Measurements from ENCODE around the gene SLC7A14.

The SLC7A14 gene

GRCh38 chr3:170536712-170537111 is 49.2 kb downstream of the SLC7A14 start:
- H3K4me3 ChIP-seq (ENCODE audit: low read depth, low read length), result no peak overlapping the region
- H2AFZ ChIP-seq (ENCODE audit: low read length, unreplicated experiment), result no peak overlapping the region
- peaks cover 8% of the 10 kb centered on the region for H3K4me1 ChIP-seq (ENCODE audit: control insufficient read depth, insufficient read depth, low read length, unreplicated experiment)
- H3K79me2 ChIP-seq (ENCODE audit: control insufficient read depth, insufficient read depth, low read length, unreplicated experiment), result no peaks in the 10 kb centered on the region
- H3K27ac ChIP-seq (ENCODE audit: low read depth, low read length), result no peak overlapping the region
- H3K27me3 ChIP-seq (ENCODE audit: insufficient read depth, low read length), result no peaks in the 10 kb centered on the region
- no peaks in the 10 kb centered on the region for H3K36me3 ChIP-seq (ENCODE audit: insufficient read depth, low read length)

- Histone ChIP-seq H3K4me3 (ENCODE audit: low read depth, low read length) (no peak overlapping the region), H3K79me2 (ENCODE audit: control insufficient read depth, insufficient read depth, low read length, unreplicated experiment) (no peaks in the 10 kb centered on the region), H3K27ac (ENCODE audit: low read depth, low read length) (no peak overlapping the region), H3K27me3 (ENCODE audit: insufficient read depth, low read length) (no peaks in the 10 kb centered on the region), H3K4me1 (ENCODE audit: control insufficient read depth, insufficient read depth, low read length, unreplicated experiment) (peaks cover 13% of the 10 kb centered on the region), H3K36me3 (ENCODE audit: insufficient read depth, low read length) (no peaks in the 10 kb centered on the region), H2AFZ (ENCODE audit: low read length, unreplicated experiment) (no peak overlapping the region)
These were observed 51.6 kb downstream of the SLC7A14 start for GRCh38 chr3:170534227-170534626.

GRCh38 chr3:170532573-170532972 is 53.3 kb downstream of the SLC7A14 start:
- Histone ChIP-seq H3K36me3 (ENCODE audit: insufficient read depth, low read length) (no peaks in the 10 kb centered on the region), H3K4me1 (ENCODE audit: control insufficient read depth, insufficient read depth, low read length, unreplicated experiment) (peaks cover 13% of the 10 kb centered on the region)

GRCh38 chr3:170531657-170532335 is 54.1 kb downstream of the SLC7A14 start:
- Histone ChIP-seq H3K4me1 (ENCODE audit: control insufficient read depth, insufficient read depth, low read length, unreplicated experiment) (peaks cover 13% of the 10 kb centered on the region), H3K27ac (ENCODE audit: low read depth, low read length) (no peak overlapping the region), H2AFZ (ENCODE audit: low read length, unreplicated experiment) (peak overlapping the region; percentile 44), H3K4me3 (ENCODE audit: low read depth, low read length) (no peak overlapping the region), H3K27me3 (ENCODE audit: insufficient read depth, low read length) (no peaks in the 10 kb centered on the region), H3K36me3 (ENCODE audit: insufficient read depth, low read length) (no peaks in the 10 kb centered on the region), H3K79me2 (ENCODE audit: control insufficient read depth, insufficient read depth, low read length, unreplicated experiment) (no peaks in the 10 kb centered on the region)

More at GRCh38 chr3:170532573-170532972, 53.3 kb downstream of the SLC7A14 start:
- H3K4me3 ChIP-seq (ENCODE audit: low read depth, low read length), result no peak overlapping the region
- H3K27me3 ChIP-seq (ENCODE audit: insufficient read depth, low read length), result no peaks in the 10 kb centered on the region
- H2AFZ ChIP-seq (ENCODE audit: low read length, unreplicated experiment), result no peak overlapping the region
- no peaks in the 10 kb centered on the region for H3K79me2 ChIP-seq (ENCODE audit: control insufficient read depth, insufficient read depth, low read length, unreplicated experiment)
- H3K27ac ChIP-seq (ENCODE audit: low read depth, low read length), result no peak overlapping the region

GRCh38 chr3:170531054-170531453 is 54.8 kb downstream of the SLC7A14 start:
- peaks cover 13% of the 10 kb centered on the region for H3K4me1 ChIP-seq (ENCODE audit: control insufficient read depth, insufficient read depth, low read length, unreplicated experiment)
- no peaks in the 10 kb centered on the region for H3K27me3 ChIP-seq (ENCODE audit: insufficient read depth, low read length)

GRCh38 chr3:170529912-170530311 is 56.0 kb downstream of the SLC7A14 start:
- no peaks in the 10 kb centered on the region for H3K27me3 ChIP-seq (ENCODE audit: insufficient read depth, low read length)
- no peak overlapping the region for H2AFZ ChIP-seq (ENCODE audit: low read length, unreplicated experiment)
- H3K27ac ChIP-seq (ENCODE audit: low read depth, low read length), result no peak overlapping the region

More at GRCh38 chr3:170531054-170531453, 54.8 kb downstream of the SLC7A14 start:
- no peak overlapping the region for H3K4me3 ChIP-seq (ENCODE audit: low read depth, low read length)
- no peak overlapping the region for H3K27ac ChIP-seq (ENCODE audit: low read depth, low read length)
- H3K79me2 ChIP-seq (ENCODE audit: control insufficient read depth, insufficient read depth, low read length, unreplicated experiment), result no peaks in the 10 kb centered on the region
- H3K36me3 ChIP-seq (ENCODE audit: insufficient read depth, low read length), result no peaks in the 10 kb centered on the region
- peak overlapping the region; percentile 41 for H2AFZ ChIP-seq (ENCODE audit: low read length, unreplicated experiment)

GRCh38 chr3:170529346-170529745 is 56.5 kb downstream of the SLC7A14 start:
- Histone ChIP-seq H2AFZ (ENCODE audit: low read length, unreplicated experiment) (no peak overlapping the region), H3K27ac (ENCODE audit: low read depth, low read length) (no peak overlapping the region), H3K4me1 (ENCODE audit: control insufficient read depth, insufficient read depth, low read length, unreplicated experiment) (peaks cover 13% of the 10 kb centered on the region), H3K36me3 (ENCODE audit: insufficient read depth, low read length) (no peaks in the 10 kb centered on the region), H3K79me2 (ENCODE audit: control insufficient read depth, insufficient read depth, low read length, unreplicated experiment) (no peaks in the 10 kb centered on the region), H3K27me3 (ENCODE audit: insufficient read depth, low read length) (no peaks in the 10 kb centered on the region), H3K4me3 (ENCODE audit: low read depth, low read length) (no peak overlapping the region)

More at GRCh38 chr3:170529912-170530311, 56.0 kb downstream of the SLC7A14 start:
- Histone ChIP-seq H3K79me2 (ENCODE audit: control insufficient read depth, insufficient read depth, low read length, unreplicated experiment) (no peaks in the 10 kb centered on the region), H3K36me3 (ENCODE audit: insufficient read depth, low read length) (no peaks in the 10 kb centered on the region), H3K4me1 (ENCODE audit: control insufficient read depth, insufficient read depth, low read length, unreplicated experiment) (peaks cover 13% of the 10 kb centered on the region), H3K4me3 (ENCODE audit: low read depth, low read length) (no peak overlapping the region)

GRCh38 chr3:170528726-170529125 is 57.1 kb downstream of the SLC7A14 start:
- Histone ChIP-seq H3K79me2 (ENCODE audit: control insufficient read depth, insufficient read depth, low read length, unreplicated experiment) (no peaks in the 10 kb centered on the region), H3K36me3 (ENCODE audit: insufficient read depth, low read length) (no peaks in the 10 kb centered on the region), H3K4me3 (ENCODE audit: low read depth, low read length) (no peak overlapping the region), H3K4me1 (ENCODE audit: control insufficient read depth, insufficient read depth, low read length, unreplicated experiment) (peaks cover 18% of the 10 kb centered on the region), H3K27me3 (ENCODE audit: insufficient read depth, low read length) (no peaks in the 10 kb centered on the region), H3K27ac (ENCODE audit: low read depth, low read length) (no peak overlapping the region), H2AFZ (ENCODE audit: low read length, unreplicated experiment) (no peak overlapping the region)

- H2AFZ ChIP-seq (ENCODE audit: low read length, unreplicated experiment), result peak overlapping the region; percentile 51
- H3K27me3 ChIP-seq (ENCODE audit: insufficient read depth, low read length), result no peaks in the 10 kb centered on the region
- H3K27ac ChIP-seq (ENCODE audit: low read depth, low read length), result peak overlapping the region; percentile 61; the same call in 1 of the 2 replicates
- no peak overlapping the region for H3K4me3 ChIP-seq (ENCODE audit: low read depth, low read length)
- H3K79me2 ChIP-seq (ENCODE audit: control insufficient read depth, insufficient read depth, low read length, unreplicated experiment), result no peaks in the 10 kb centered on the region
- peaks cover 17% of the 10 kb centered on the region for H3K4me1 ChIP-seq (ENCODE audit: control insufficient read depth, insufficient read depth, low read length, unreplicated experiment)
- H3K36me3 ChIP-seq (ENCODE audit: insufficient read depth, low read length), result no peaks in the 10 kb centered on the region
These were observed 61.8 kb downstream of the SLC7A14 start for GRCh38 chr3:170524073-170524472.

GRCh38 chr3:170523248-170523647 is 62.6 kb downstream of the SLC7A14 start:
- Histone ChIP-seq H3K27ac (ENCODE audit: low read depth, low read length) (peak overlapping the region; percentile 61), H2AFZ (ENCODE audit: low read length, unreplicated experiment) (peak overlapping the region; percentile 47), H3K4me1 (ENCODE audit: control insufficient read depth, insufficient read depth, low read length, unreplicated experiment) (peaks cover 17% of the 10 kb centered on the region), H3K27me3 (ENCODE audit: insufficient read depth, low read length) (no peaks in the 10 kb centered on the region), H3K79me2 (ENCODE audit: control insufficient read depth, insufficient read depth, low read length, unreplicated experiment) (no peaks in the 10 kb centered on the region), H3K4me3 (ENCODE audit: low read depth, low read length) (no peak overlapping the region), H3K36me3 (ENCODE audit: insufficient read depth, low read length) (no peaks in the 10 kb centered on the region)

GRCh38 chr3:170522201-170522600 is 63.7 kb downstream of the SLC7A14 start:
- Histone ChIP-seq H3K4me3 (ENCODE audit: low read depth, low read length) (no peak overlapping the region), H2AFZ (ENCODE audit: low read length, unreplicated experiment) (no peak overlapping the region), H3K4me1 (ENCODE audit: control insufficient read depth, insufficient read depth, low read length, unreplicated experiment) (peaks cover 20% of the 10 kb centered on the region), H3K27ac (ENCODE audit: low read depth, low read length) (no peak overlapping the region), H3K36me3 (ENCODE audit: insufficient read depth, low read length) (no peaks in the 10 kb centered on the region), H3K79me2 (ENCODE audit: control insufficient read depth, insufficient read depth, low read length, unreplicated experiment) (no peaks in the 10 kb centered on the region), H3K27me3 (ENCODE audit: insufficient read depth, low read length) (no peaks in the 10 kb centered on the region)
